Smooth muscle cell (in vitro differentiated cells): ENCODE results near the gene GALNT17. TPM values are rescaled to one million over a fixed set of nuclear protein-coding genes. Genes with fewer than 3 reads are reported as not detected.

Experiments used
- DNase-seq: peaks from one replicate; lab custom pipeline; 2025; ENCODE audit not compliant: unreplicated experiment; lab: John Stamatoyannopoulos, UW
- H2AFZ ChIP-seq: fragments of 200-600 bp; sonication (generic); 2 replicates; pipeline ENCODE4 v1.6.0; 2016; ENCODE audit warnings: antibody characterized with exemption, low read depth, mild to moderate bottlenecking
- H3F3A ChIP-seq: fragments of 200-600 bp; sonication (generic); 2 replicates; pipeline ENCODE4 v1.6.0; 2017; ENCODE audit warnings: antibody characterized with exemption, low read depth
- H3K27ac ChIP-seq: fragments of 200-600 bp; sonication (generic); 2 replicates; pipeline ENCODE4 v1.5.1; 2016; ENCODE audit warnings: low read depth, mild to moderate bottlenecking
- H3K27me3 ChIP-seq: fragments of 200-600 bp; sonication (generic); 2 replicates; pipeline ENCODE4 v1.6.1; 2016; ENCODE audit warnings: low read depth, mild to moderate bottlenecking
- H3K36me3 ChIP-seq: fragments of 200-600 bp; sonication (generic); 2 replicates; pipeline ENCODE4 v1.5.1; 2016; ENCODE audit warnings: low read depth
- H3K4me1 ChIP-seq: fragments of 200-600 bp; sonication (generic); 2 replicates; pipeline ENCODE4 v1.5.1; 2016; ENCODE audit warnings: low read depth
- H3K4me2 ChIP-seq: fragments of 200-600 bp; sonication (generic); 2 replicates; pipeline ENCODE4 v1.6.0; 2016; ENCODE audit warnings: mild to moderate bottlenecking
- H3K4me3 ChIP-seq: fragments of 200-600 bp; sonication (generic); 2 replicates; pipeline ENCODE4 v1.5.1; 2016; ENCODE audit warnings: mild to moderate bottlenecking
- H3K79me2 ChIP-seq: fragments of 200-600 bp; sonication (generic); 2 replicates; pipeline ENCODE4 v1.6.0; 2016; ENCODE audit warnings: low read depth, mild to moderate bottlenecking
- H3K9ac ChIP-seq: fragments of 200-600 bp; sonication (generic); 2 replicates; pipeline ENCODE4 v1.6.0; 2016; ENCODE audit warnings: low read depth
- H3K9me3 ChIP-seq: fragments of 200-600 bp; sonication (generic); replicated peaks from 2 replicates; pipeline ENCODE4 v1.5.1; 2016; ENCODE audit warnings: low read depth
- H4K20me1 ChIP-seq: fragments of 200-600 bp; sonication (generic); 2 replicates; pipeline ENCODE4 v1.6.0; 2016; ENCODE audit warnings: low read depth
- WGBS: methylation state at CpG from one replicate; pipeline ENCODE4 v1.1.7; 2016; ENCODE audit warnings: low lambda C conversion rate; 5-methylcytosine and 5-hydroxymethylcytosine counted together
- polyA plus RNA-seq: library from polyadenylated mRNA; unstranded; fragments of >200 nt; fragmentation: Nextera tagmentation; extraction: Ambion mirVana; gene quantifications from 2 replicates; pipeline ENCODE4 v1.2.1, GENCODE V29; 2016
- total RNA-seq: library from RNA; depleted of rRNA; stranded (reverse); fragments of >200 nt; gene quantifications from 2 replicates; pipeline ENCODE4 v1.2.3, GENCODE V29; 2014
- TF ChIP-seq, protein P1 (sequence below): fragments of 200-600 bp; sonication (generic); IDR thresholded peaks from 2 replicates; pipeline ENCODE4 v1.5.1; 2017; ENCODE audit warnings: borderline replicate concordance, mild to moderate bottlenecking, antibody characterized with exemption; ENCODE audit not compliant: insufficient read depth, poor library complexity, severe bottlenecking

GALNT17 gene
- total and polyA plus RNA-seq, 2 experiments from 2014 or later: 0.38 to 0.45 TPM

DNA sequence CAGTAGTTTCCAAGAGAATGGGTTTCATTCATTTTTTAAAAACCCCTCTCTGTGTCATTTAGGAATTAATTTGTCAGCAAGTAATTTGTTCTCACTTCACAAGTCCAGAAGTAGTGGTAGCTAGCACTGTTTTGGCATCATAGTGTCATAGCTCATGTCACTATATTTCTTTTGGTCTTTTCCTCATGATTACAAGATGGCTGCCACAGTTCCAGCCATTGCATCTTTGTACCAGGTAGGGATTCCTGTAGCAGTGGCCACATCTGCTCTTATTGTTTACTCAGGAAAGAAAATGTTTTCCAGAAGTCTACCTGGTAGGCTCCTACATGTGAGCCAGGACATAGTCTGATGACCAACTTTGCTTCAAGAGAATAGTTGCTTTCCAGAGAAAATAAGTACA lies 16.2 kb downstream of the GALNT17 start:
- no peak for DNase-seq
- no peaks in the 10 kb centered on the region for H3K9me3 ChIP-seq
- no peak overlapping the region for H3K4me3 ChIP-seq

DNA sequence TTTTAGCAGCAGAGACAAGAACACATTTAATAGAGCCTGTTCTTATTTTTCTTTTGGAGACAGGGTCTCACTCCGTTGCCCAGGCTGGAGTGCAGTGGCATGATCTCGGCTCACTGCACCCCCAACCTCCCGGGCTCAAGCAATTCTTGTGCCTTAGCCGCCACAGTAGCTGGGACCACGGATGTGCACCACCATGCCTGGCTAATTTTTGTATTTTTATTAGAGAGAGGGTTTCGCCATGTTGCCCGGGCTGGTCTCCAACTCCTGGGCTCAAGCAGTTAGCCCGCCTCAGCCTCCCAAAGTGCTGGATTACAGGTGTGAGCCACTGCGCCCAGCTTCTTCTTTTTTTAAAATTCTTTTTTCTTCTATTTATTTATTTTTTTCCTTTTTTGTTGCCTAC lies 23.3 kb downstream of the GALNT17 start:
- no peaks in the 10 kb centered on the region for H3F3A ChIP-seq
- no peak for DNase-seq
- TF ChIP-seq, protein P1, sequence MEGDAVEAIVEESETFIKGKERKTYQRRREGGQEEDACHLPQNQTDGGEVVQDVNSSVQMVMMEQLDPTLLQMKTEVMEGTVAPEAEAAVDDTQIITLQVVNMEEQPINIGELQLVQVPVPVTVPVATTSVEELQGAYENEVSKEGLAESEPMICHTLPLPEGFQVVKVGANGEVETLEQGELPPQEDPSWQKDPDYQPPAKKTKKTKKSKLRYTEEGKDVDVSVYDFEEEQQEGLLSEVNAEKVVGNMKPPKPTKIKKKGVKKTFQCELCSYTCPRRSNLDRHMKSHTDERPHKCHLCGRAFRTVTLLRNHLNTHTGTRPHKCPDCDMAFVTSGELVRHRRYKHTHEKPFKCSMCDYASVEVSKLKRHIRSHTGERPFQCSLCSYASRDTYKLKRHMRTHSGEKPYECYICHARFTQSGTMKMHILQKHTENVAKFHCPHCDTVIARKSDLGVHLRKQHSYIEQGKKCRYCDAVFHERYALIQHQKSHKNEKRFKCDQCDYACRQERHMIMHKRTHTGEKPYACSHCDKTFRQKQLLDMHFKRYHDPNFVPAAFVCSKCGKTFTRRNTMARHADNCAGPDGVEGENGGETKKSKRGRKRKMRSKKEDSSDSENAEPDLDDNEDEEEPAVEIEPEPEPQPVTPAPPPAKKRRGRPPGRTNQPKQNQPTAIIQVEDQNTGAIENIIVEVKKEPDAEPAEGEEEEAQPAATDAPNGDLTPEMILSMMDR: no peak
- H3K4me3 ChIP-seq: no peak overlapping the region
- H3K79me2 ChIP-seq: no peaks in the 10 kb centered on the region
- H3K9me3 ChIP-seq: no peaks in the 10 kb centered on the region
- H3K36me3 ChIP-seq: no peaks in the 10 kb centered on the region
- H3K27me3 ChIP-seq: no peaks in the 10 kb centered on the region
- H2AFZ ChIP-seq: no peak overlapping the region
- peaks cover 3% of the 10 kb centered on the region for H3K4me1 ChIP-seq
- H3K27ac ChIP-seq: no peak overlapping the region
- no peaks in the 10 kb centered on the region for H4K20me1 ChIP-seq
- 97% methylated on average over 9 of the region's 9 CpGs for WGBS
- no peak overlapping the region for H3K4me2 ChIP-seq
- no peak overlapping the region for H3K9ac ChIP-seq

More for the DNA sequence above, 16.2 kb downstream of the GALNT17 start:
- H3F3A ChIP-seq: no peaks in the 10 kb centered on the region
- no peak overlapping the region for H3K4me2 ChIP-seq
- H3K27ac ChIP-seq: no peak overlapping the region
- H3K9ac ChIP-seq: no peak overlapping the region
- H3K27me3 ChIP-seq: no peaks in the 10 kb centered on the region
- peaks cover 10% of the 10 kb centered on the region for H3K4me1 ChIP-seq
- TF ChIP-seq, protein P1: no peak
- H3K36me3 ChIP-seq: no peaks in the 10 kb centered on the region
- H2AFZ ChIP-seq: no peak overlapping the region
- no peaks in the 10 kb centered on the region for H4K20me1 ChIP-seq
- H3K79me2 ChIP-seq: no peaks in the 10 kb centered on the region

DNA sequence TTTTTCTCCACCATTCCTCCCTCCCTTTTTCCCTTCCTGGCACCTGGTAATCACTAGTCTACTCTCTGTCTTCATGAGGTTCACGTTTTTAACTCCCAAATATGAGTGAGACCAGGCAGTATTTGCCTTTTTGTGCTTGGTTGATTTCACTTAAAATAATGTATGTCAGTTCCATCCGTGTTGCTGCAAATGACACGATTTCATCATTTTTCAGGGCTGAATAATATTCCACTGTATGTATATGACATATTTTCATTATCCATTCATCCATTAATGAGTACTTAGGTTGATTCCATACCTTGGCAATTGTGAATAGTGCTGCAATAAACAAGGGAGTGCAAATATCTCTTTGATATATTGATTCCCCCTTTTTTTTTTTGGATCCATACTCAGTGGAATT lies 25.8 kb downstream of the GALNT17 start:
- no peaks in the 10 kb centered on the region for H3K9me3 ChIP-seq
- 97% methylated on average over 3 of the region's 3 CpGs for WGBS

DNA sequence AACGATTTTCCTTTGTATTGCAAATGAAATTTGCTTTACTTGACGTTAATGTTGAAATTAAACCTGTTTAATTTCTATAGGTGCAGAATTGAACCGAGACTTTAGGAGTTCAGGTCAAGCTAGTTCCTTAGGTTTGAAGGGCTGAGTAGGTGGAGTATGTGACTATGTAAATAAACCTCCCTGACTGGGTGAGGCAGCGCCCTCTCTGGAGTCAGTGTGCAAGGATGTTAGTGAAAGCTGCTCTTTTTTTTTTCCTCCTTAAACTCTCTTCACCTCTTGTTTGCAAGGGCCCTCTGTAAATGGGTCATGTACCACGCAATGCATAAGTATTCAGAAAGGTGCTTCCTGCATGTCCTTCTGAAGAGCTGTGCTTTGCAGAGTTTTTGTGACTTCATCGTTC lies 33.8 kb downstream of the GALNT17 start:
- no peak overlapping the region for H3K9ac ChIP-seq
- H3K36me3 ChIP-seq: no peaks in the 10 kb centered on the region
- H3K4me2 ChIP-seq: no peak overlapping the region
- no peaks in the 10 kb centered on the region for H3K79me2 ChIP-seq
- DNase-seq: no peak
- no peak overlapping the region for H3K27ac ChIP-seq
- H4K20me1 ChIP-seq: no peaks in the 10 kb centered on the region
- H3K27me3 ChIP-seq: no peaks in the 10 kb centered on the region
- H3K4me1 ChIP-seq: no peaks in the 10 kb centered on the region
- H3K4me3 ChIP-seq: no peak overlapping the region
- no peaks in the 10 kb centered on the region for H3F3A ChIP-seq
- no peaks in the 10 kb centered on the region for H3K9me3 ChIP-seq
- 87% methylated on average over 6 of the region's 6 CpGs for WGBS
- TF ChIP-seq, protein P1: no peak
- H2AFZ ChIP-seq: no peak overlapping the region

More for the DNA sequence above, 25.8 kb downstream of the GALNT17 start:
- Histone ChIP-seq H3K36me3 (no peaks in the 10 kb centered on the region), H3K4me2 (no peak overlapping the region), H3K27ac (no peak overlapping the region), H3K4me3 (no peak overlapping the region), H2AFZ (no peak overlapping the region), H3K9ac (no peak overlapping the region), H3K27me3 (no peaks in the 10 kb centered on the region), H3K4me1 (no peaks in the 10 kb centered on the region), H3F3A (no peaks in the 10 kb centered on the region), H3K79me2 (no peaks in the 10 kb centered on the region), H4K20me1 (no peaks in the 10 kb centered on the region)
- TF ChIP-seq, protein P1: no peak
- no peak for DNase-seq
